Fibroblast of upper back skin (primary cell): ENCODE results near the gene KMT2C.
A peak's percentile ranks its signal among the peaks of the same experiment; 100 is the strongest.
"Not testable (repeated sequence)": the region's sequence is repeated elsewhere in the genome, so short reads cannot be mapped to it uniquely, and the experiment has no call there.

Experiments used
- DNase-seq: peaks from one replicate; pipeline ENCODE4 v3.0.0-alpha.2; 2013

The KMT2C gene

GRCh38 chr7:152435384-152436110 is at the start of gene KMT2C:
Gene KMT2C (minus strand): TSS chr7:152436003. CDS start chr7:152435786, 217 bp downstream.
- DNase-seq: peak; percentile 51

GRCh38 chr7:152481082-152481481 is 45.3 kb upstream of the KMT2C start:
- DNase-seq: no peak

GRCh38 chr7:152480664-152481063 is 44.9 kb upstream of the KMT2C start:
- DNase-seq: no peak

GRCh38 chr7:152479595-152479994 is 43.8 kb upstream of the KMT2C start:
- no peak for DNase-seq

DNA sequence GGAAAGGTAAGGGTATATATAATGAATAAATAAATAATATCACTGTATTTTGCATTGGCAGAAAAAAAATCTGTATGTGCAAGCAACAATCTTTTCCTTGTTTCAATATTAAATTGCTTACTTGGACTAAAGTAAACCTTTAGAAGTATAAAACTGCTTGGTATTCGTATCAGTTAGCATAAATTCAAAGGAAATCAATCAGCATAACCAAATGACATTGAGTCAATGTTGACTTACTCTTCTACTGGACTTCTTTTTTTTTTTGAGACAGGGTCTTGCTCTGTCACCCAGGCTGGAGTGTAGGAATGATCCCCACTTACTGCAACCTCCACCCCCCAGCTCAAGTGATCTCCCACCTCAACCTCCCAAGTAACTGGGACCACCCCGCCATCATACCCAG is 42.3 kb upstream of the KMT2C start:
- no peak for DNase-seq

DNA sequence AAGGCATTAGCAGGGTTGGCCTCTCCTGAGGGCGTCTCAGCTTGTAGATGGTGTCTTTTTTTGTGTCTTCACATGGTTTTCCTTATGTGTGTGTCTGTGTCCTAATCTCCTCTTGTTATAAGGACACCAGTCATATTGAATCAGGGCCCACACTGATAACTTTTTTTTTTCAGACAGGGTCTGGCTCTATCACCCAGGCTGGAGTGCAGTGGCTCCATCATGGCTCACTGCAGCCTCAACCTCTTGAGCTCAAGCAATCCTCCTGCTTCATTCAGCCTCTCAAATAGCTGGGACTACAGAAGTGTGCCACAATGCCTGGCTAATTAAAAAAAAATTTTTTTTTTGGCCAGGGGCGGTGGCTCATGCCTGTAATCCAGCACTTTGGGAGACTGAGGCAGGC is 41.3 kb upstream of the KMT2C start:
- no peak for DNase-seq

- no peak for DNase-seq
Measured at GRCh38 chr7:152476551-152476950, 40.7 kb upstream of the KMT2C start.

- not testable (repeated sequence) for DNase-seq
Measured at GRCh38 chr7:152471023-152471620, 35.3 kb upstream of the KMT2C start.

- DNase-seq: peak; percentile 21
Measured at GRCh38 chr7:152470251-152471022, 34.6 kb upstream of the KMT2C start.

- DNase-seq: not testable (repeated sequence)
Measured at GRCh38 chr7:152469576-152469975, 33.8 kb upstream of the KMT2C start.

DNA sequence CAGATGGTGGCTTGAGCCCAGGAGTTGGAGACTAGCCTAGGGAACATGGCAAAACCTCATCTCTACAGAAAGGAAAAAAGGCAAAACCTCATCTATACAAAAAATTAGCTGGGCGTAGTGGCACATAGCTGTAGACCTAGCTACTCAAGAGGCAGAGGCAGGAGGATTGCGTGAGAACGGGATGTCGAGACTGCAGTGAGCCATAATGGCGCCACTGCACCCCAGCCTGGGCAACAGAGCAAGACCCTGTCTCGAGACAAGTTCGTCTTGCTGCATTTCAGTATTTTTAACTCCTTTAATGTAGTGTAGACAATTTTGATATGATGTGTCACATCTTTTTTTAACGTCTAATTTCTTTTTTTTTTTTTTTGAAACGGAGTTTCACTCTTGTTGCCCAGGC is 31.4 kb upstream of the KMT2C start:
- DNase-seq: no peak

- no peak for DNase-seq
Measured at GRCh38 chr7:152465119-152465387, 29.2 kb upstream of the KMT2C start.

- DNase-seq: peak; percentile 66
Measured at GRCh38 chr7:152464312-152465118, 28.7 kb upstream of the KMT2C start.

GRCh38 chr7:152463709-152464311 is 28.0 kb upstream of the KMT2C start:
- DNase-seq: peak; percentile 99

DNA sequence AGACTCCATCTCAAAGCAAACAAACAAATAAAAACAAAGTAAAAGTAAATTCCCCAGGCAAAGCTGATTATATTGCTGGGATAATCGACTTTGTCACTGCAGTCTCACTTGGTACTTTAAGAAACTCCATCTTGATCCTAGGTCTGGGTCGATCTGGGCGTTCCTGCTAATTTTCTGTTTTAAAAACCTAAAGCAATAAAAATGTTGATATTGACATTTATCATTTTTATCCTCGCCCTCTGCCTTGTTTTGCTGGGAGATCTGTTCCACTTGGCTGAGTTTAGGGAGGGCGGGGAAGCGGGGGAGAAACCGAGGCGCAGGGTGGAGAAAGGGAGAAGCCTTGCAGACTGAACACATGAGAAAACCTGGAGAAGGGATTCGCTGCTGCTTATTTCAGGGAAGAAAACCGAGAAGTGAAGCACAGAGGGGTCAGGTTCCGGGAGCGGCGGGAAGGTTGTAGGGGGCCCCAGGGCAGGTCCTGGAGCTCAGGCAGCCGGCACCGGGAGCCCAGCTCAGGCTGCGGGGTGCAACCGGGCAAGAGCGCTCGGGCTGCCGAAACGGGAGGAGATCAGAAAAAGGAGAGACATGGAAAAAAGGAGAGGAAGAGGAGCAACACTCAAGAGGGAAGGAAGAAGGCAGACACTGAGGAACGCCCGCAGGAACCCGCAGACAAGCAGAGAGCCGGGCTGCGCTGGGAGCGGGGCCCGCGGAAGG is 27.3 kb upstream of the KMT2C start:
- peak; percentile 57 for DNase-seq

- DNase-seq: no peak
Measured at GRCh38 chr7:152459724-152460251, 24.0 kb upstream of the KMT2C start.

GRCh38 chr7:152451356-152451755 is 15.6 kb upstream of the KMT2C start:
- no peak for DNase-seq

- DNase-seq: not testable (repeated sequence)
Measured at GRCh38 chr7:152445386-152446008, 9.7 kb upstream of the KMT2C start.

- DNase-seq: no peak
Measured at GRCh38 chr7:152443586-152443985, 7.8 kb upstream of the KMT2C start.

GRCh38 chr7:152442330-152442835 is 6.6 kb upstream of the KMT2C start:
- no peak for DNase-seq

DNA sequence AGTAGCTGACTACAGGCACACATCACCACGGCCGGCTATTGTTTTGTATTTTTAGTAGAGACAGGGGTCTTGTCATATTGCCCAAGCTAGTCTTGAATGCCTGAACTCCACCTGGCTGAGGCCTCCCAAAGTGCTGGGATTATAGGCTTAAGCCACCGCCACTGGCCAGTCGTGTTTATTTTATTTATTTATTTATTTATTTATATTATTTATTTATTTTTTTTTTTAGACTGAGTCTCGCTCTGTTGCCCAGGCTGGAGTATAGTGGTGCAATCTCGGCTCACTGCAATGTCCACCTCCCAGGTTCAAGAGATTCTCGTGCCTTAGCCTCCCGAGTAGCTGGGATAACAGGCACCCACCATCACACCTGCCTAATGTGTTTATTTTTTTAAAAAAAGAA is 6.0 kb upstream of the KMT2C start:
- not testable (repeated sequence) for DNase-seq
